ENCODE measurements around the gene KCNK16.

DNA sequence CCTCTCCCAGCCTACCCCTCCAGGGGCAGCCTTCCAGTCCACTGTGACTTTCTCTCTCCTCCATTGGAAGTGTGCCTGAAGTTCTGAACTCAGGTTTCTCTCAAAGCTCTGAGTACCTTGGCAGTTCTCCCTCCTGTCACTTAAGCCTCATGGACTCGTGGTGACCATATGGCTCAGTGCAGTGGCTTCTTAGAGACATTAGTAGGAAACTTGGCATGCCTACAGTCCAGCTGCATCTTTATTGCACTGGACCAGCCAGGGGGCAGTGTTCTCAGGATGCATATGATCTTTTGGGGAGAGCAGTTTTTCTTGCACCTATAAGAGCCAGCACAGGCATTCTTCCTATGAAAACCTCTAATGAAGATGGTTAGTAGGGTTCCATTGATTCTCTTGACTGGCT lies 47.5 kb upstream of the KCNK16 start:
- TF ChIP-seq, protein P1, sequence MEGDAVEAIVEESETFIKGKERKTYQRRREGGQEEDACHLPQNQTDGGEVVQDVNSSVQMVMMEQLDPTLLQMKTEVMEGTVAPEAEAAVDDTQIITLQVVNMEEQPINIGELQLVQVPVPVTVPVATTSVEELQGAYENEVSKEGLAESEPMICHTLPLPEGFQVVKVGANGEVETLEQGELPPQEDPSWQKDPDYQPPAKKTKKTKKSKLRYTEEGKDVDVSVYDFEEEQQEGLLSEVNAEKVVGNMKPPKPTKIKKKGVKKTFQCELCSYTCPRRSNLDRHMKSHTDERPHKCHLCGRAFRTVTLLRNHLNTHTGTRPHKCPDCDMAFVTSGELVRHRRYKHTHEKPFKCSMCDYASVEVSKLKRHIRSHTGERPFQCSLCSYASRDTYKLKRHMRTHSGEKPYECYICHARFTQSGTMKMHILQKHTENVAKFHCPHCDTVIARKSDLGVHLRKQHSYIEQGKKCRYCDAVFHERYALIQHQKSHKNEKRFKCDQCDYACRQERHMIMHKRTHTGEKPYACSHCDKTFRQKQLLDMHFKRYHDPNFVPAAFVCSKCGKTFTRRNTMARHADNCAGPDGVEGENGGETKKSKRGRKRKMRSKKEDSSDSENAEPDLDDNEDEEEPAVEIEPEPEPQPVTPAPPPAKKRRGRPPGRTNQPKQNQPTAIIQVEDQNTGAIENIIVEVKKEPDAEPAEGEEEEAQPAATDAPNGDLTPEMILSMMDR (conservative IDR thresholded peaks at IDR 0.05; ENCODE audit: low read length) = peak; percentile 43
- no peak for TF ChIP-seq EZH2phosphoT487 (IDR thresholded peaks at IDR 0.05; ENCODE audit: borderline replicate concordance)

All from Loucy (cell line).